ENCODE results near the gene SMIM27. TPM values are rescaled to one million over a fixed set of nuclear protein-coding genes. Genes with fewer than 3 reads are reported as not detected.
"Not testable (repeated sequence)": the region's sequence is repeated elsewhere in the genome, so short reads cannot be mapped to it uniquely, and the experiment has no call there.

The SMIM27 gene
- total and polyA plus RNA-seq, 9 donors: 4.8 to 16.3 (median 9.2) TPM

DNA sequence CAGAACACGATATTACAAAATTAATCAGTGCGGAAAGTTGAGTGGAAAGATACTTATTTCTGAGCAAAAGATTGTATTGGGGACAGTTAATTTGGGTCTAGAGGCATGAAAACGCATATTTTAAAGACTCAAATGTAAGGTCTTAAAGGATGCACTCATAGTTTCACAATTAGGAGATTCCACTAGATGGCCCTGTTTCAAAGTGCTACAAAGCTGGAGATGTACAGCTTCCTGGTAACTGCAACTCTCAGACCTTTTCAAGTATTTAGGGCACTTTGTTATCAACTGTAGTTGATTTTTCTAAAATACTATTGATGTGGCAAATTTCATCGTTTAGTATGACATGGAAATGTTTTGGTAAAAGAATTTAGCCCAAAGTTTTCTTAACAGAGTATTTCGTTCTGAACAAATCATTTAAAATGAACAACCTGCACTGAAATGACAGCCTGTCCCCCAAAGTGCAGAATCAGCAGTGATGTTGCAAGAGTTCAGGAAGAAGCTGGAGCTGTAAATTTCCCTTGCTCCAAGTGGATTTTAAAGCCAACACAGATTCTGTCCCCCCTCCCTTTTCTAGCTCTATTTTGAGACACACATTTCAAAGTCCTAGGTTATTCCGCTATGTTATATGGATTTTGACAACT lies 37.1 kb downstream of the SMIM27 start:
- Histone ChIP-seq H3K36me3 (no peaks in the 10 kb centered on the region), H3K4me1 (ENCODE audit: insufficient read depth) (no peaks in the 10 kb centered on the region), H3K27ac (no peak overlapping the region), H3K9me3 (no peaks in the 10 kb centered on the region), H3K4me3 (no peak overlapping the region), H3K27me3 (no peaks in the 10 kb centered on the region)
- no peak for DNase-seq
- TF ChIP-seq POLR2A (IDR thresholded peaks at IDR 0.05) (no peak), EP300 (IDR thresholded peaks at IDR 0.05) (no peak), CTCF (IDR thresholded peaks at IDR 0.05) (peak in 1 of 3 donors; percentile 13)
- 33 to 40% (median 38%) methylated on average over 6 of the region's 6 CpGs for WGBS, 3 donors
- intact Hi-C loops (cut with DNase I): loop anchor here in 2 of 4 donors (5.0 to 10.0 kb wide), 2 partner anchors 376 to 378 kb away; no protein-coding TSS in a partner anchor

DNA sequence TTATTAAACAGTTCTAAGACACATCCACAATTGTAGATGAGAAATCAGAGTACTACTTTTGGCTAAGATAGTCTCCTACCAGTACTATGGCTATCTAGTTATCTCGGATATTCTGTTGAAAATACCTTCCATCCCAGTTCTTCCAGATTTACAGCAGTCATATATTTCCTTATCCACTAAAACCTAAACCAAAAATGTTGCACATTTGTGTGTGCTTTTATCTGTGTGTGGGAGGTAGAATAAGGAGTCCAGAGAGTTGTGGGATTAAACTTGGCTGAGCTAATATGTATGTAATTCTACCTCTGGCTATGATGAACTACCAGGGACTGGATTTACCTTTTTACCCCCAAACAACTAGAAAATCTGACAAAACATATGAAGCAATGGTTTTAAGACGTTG lies 38.3 kb downstream of the SMIM27 start:
- Histone ChIP-seq H3K4me3 (no peak overlapping the region), H3K4me1 (ENCODE audit: insufficient read depth) (no peaks in the 10 kb centered on the region), H3K27ac (no peak overlapping the region), H3K27me3 (no peaks in the 10 kb centered on the region), H3K36me3 (no peaks in the 10 kb centered on the region), H3K9me3 (no peaks in the 10 kb centered on the region)
- WGBS, 3 donors: 16 to 21% (median 17%) methylated on average over 2 of the region's 2 CpGs
- DNase-seq: no peak
- intact Hi-C loops (cut with DNase I): no loop called here
- TF ChIP-seq EP300 (IDR thresholded peaks at IDR 0.05): no peak
- no peak for TF ChIP-seq CTCF (IDR thresholded peaks at IDR 0.05)
- TF ChIP-seq POLR2A (IDR thresholded peaks at IDR 0.05): no peak

DNA sequence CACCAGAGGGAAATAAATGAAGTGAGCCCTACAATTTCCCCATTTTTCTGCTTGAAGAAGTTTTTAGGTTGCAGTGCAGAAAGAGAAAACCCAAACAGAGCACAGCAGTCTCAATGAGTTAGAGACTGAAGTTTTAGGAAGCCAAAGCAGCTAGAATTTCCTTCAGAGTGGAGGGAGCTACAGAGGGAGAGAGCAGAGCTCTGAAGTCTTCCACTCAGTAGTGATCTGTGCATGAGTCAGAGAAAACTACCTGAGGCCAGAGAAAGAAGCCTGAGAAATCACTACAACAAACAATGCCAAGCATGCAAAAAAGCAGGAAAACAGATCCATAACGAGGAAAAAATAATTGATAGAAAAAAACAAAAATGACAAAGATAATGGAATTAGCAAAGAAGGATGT lies 38.8 kb downstream of the SMIM27 start:
- Histone ChIP-seq H3K9me3 (no peaks in the 10 kb centered on the region), H3K27ac (no peak overlapping the region), H3K36me3 (no peaks in the 10 kb centered on the region), H3K4me1 (ENCODE audit: insufficient read depth) (no peaks in the 10 kb centered on the region), H3K27me3 (no peaks in the 10 kb centered on the region), H3K4me3 (no peak overlapping the region)
- 29 to 35% (median 33%) methylated on average over 1 of the region's 1 CpG for WGBS, 3 donors
- intact Hi-C loops (cut with DNase I): no loop called here
- DNase-seq: no peak
- no peak for TF ChIP-seq CTCF (IDR thresholded peaks at IDR 0.05)
- no peak for TF ChIP-seq POLR2A (IDR thresholded peaks at IDR 0.05)
- no peak for TF ChIP-seq EP300 (IDR thresholded peaks at IDR 0.05)

DNA sequence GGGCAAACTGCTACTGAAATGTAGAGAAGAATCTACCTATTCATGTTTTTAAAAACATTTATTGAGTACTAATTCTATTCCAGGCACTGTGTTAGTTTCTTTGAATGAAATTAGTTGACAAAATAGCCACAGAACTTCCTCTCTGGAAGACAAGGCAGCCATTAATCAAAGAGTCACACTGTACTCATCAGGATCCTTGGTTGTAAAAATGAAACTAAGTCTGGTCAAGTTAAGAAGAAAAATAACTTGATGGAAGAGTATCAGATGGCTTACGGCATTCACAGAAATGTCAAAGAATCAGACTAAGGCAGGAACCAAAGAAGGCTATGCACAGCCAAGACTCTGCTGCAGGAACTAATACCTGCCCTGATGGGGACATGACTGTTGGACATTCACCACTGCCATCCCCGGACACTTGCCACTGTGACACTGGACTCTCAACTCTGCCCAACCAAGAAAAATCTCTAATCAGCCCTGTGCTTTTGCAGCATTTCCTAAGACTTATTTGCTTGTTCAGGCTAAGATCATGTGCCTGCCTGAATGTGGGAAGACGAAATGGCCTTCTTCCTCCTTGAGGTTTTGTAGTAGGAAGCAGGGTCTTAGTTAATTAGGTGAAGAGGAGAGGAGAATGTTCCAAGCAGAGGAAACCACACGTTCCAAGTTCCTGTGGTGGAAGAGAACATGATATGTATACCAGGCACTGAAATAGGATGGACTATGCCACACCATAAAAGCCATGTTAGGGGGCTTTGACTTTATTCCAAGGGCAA lies 44.2 kb downstream of the SMIM27 start:
- Histone ChIP-seq H3K4me1 (ENCODE audit: insufficient read depth) (no peaks in the 10 kb centered on the region), H3K4me3 (no peak overlapping the region), H3K27ac (no peak overlapping the region), H3K36me3 (no peaks in the 10 kb centered on the region), H3K9me3 (no peaks in the 10 kb centered on the region), H3K27me3 (no peaks in the 10 kb centered on the region)
- intact Hi-C loops (cut with DNase I): no loop called here
- WGBS, 3 donors: 80 to 87% (median 86%) methylated on average over 4 of the region's 4 CpGs
- DNase-seq: no peak
- no peak for TF ChIP-seq POLR2A (IDR thresholded peaks at IDR 0.05)

DNA sequence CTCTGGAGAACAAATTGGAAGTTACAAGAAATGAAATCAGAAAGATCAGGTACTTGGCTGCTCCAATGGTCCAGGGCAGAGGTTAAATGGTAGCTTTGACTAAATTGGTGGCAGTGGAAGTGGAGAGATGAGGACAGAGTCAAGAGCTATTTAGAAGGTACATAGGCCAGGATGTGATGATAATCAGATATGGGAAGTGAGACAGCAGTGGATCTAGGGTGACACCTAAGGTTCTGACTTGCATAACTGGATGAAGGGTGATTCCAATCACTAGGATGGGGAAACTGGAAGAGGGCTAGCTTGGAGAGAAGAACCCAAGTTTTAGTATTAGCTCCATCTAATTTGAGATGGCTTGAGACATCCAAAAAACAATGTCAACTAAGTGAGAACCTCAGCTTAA lies 44.8 kb downstream of the SMIM27 start:
- no peaks in the 10 kb centered on the region for H3K36me3 ChIP-seq
- no peak for TF ChIP-seq EP300 (IDR thresholded peaks at IDR 0.05)
- no peak for TF ChIP-seq CTCF (IDR thresholded peaks at IDR 0.05)
- TF ChIP-seq POLR2A (IDR thresholded peaks at IDR 0.05): no peak
- no peaks in the 10 kb centered on the region for H3K27me3 ChIP-seq
- DNase-seq: no peak
- H3K27ac ChIP-seq: no peak overlapping the region
- no peaks in the 10 kb centered on the region for H3K4me1 ChIP-seq (ENCODE audit: insufficient read depth)
- H3K9me3 ChIP-seq: no peaks in the 10 kb centered on the region
- no peak overlapping the region for H3K4me3 ChIP-seq
- intact Hi-C loops (cut with DNase I): no loop called here

GRCh38 chr9:32599021-32599420 lies 46.9 kb downstream of the SMIM27 start:
- H3K4me3 ChIP-seq; H3K36me3 ChIP-seq; H3K27me3 ChIP-seq; DNase-seq; H3K27ac ChIP-seq; H3K4me1 ChIP-seq (ENCODE audit: insufficient read depth); H3K9me3 ChIP-seq; intact Hi-C loops (cut with DNase I): not testable (repeated sequence)
- WGBS, 3 donors: 85 to 94% (median 92%) methylated on average over 3 of the region's 3 CpGs
